SU-DHL-6 (cell line): ENCODE data around the gene RBMS3.

Experiments
- EZH2phosphoT487 ChIP-seq: fragments of 200-600 bp; sonication (generic), shearing (Covaris generic); conservative IDR thresholded peaks from 2 replicates; pipeline ENCODE4 v1.6.1; 2018; ENCODE audit warnings: mild to moderate bottlenecking, antibody characterized with exemption, low read length, moderate library complexity, mixed read lengths
- TF ChIP-seq, protein P1 (sequence below): fragments of 200-600 bp; sonication (generic); IDR thresholded peaks from one replicate; pipeline ENCODE4 v1.5.1; 2017; ENCODE audit warnings: antibody characterized with exemption, mild to moderate bottlenecking, low read length, moderate library complexity; ENCODE audit not compliant: insufficient read depth, poor library complexity, severe bottlenecking

- TF ChIP-seq, protein P1, sequence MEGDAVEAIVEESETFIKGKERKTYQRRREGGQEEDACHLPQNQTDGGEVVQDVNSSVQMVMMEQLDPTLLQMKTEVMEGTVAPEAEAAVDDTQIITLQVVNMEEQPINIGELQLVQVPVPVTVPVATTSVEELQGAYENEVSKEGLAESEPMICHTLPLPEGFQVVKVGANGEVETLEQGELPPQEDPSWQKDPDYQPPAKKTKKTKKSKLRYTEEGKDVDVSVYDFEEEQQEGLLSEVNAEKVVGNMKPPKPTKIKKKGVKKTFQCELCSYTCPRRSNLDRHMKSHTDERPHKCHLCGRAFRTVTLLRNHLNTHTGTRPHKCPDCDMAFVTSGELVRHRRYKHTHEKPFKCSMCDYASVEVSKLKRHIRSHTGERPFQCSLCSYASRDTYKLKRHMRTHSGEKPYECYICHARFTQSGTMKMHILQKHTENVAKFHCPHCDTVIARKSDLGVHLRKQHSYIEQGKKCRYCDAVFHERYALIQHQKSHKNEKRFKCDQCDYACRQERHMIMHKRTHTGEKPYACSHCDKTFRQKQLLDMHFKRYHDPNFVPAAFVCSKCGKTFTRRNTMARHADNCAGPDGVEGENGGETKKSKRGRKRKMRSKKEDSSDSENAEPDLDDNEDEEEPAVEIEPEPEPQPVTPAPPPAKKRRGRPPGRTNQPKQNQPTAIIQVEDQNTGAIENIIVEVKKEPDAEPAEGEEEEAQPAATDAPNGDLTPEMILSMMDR: no peak
- no peak for TF ChIP-seq EZH2phosphoT487
These were observed 235.3 kb downstream of the RBMS3 start for GRCh38 chr3:29516164-29516563.
